GM12878 (cell line): ENCODE data around the gene EIF4E1B. TPM values are rescaled to one million over a fixed set of nuclear protein-coding genes. Genes with fewer than 3 reads are reported as not detected.

ENCODE experiments used
- ATAC-seq: fragments of 200-7000 bp; cut with Tn5 transposase; 3 replicates; pipeline ENCODE4 v1.9.1; 2020; ENCODE audit warnings: mild to moderate bottlenecking, moderate library complexity
- BruUV-seq: library from RNA; stranded (reverse); fragments of 400-500 nt; replicated peaks from 2 replicates; lab custom pipeline; 2021; lab: Mats Ljungman, UMichigan
- CTCF ChIA-PET: fragments of 300-600 bp; sonication (Branson Sonifier 250); formaldehyde crosslinking; extraction: SDS; loops from one replicate; lab custom pipeline; 2021; ENCODE audit warnings: inconsistent platforms; lab: Yijun Ruan, JAX
- POLR2A ChIA-PET: fragments of 350-600 bp; formaldehyde crosslinking; extraction: SDS; loops from one replicate; lab custom pipeline; 2021; ENCODE audit warnings: inconsistent platforms; lab: Charles Lee
- RAD21 ChIA-PET: fragments of 300-600 bp; sonication (Branson Sonifier 250); formaldehyde crosslinking; loops from one replicate; lab custom pipeline; 2023; ENCODE audit warnings: antibody characterized with exemption; ENCODE audit not compliant: unreplicated experiment; lab: Charles Lee
- SMC1A ChIA-PET: fragments of 300-600 bp; sonication (Branson Sonifier 250); formaldehyde crosslinking; loops from one replicate; lab custom pipeline; 2023; ENCODE audit not compliant: unreplicated experiment, uncharacterized antibody; lab: Charles Lee
- DNase-seq: peaks from one replicate; pipeline ENCODE4 v3.0.0-alpha.2; 2011; ENCODE audit warnings: low read depth, low spot score
- FAIRE-seq: peaks from 3 replicates; lab custom pipeline; 2011; peaks lifted over from hg19 to GRCh38; lab: Jason Lieb, UNC
- H2AFZ ChIP-seq: 2 replicates; pipeline ENCODE4 v1.6.0; 2011; ENCODE audit warnings: low read depth, low read length, control low read depth; ENCODE audit not compliant: control insufficient read depth
- H3K27ac ChIP-seq: 2 replicates; pipeline ENCODE4 v1.5.1; 2011; ENCODE audit warnings: control low read depth; ENCODE audit not compliant: control insufficient read depth, insufficient read depth
- H3K27me3 ChIP-seq, 2 experiments: replicated peaks in 1 of 2; 2 replicates each; pipeline versions ENCODE4 v1.6.0 to v1.6.1; 2011; ENCODE audit warnings: low read length in 1 of 2; ENCODE audit not compliant: control insufficient read depth in 2 of 2, insufficient read depth in 2 of 2
- H3K36me3 ChIP-seq, 2 experiments: 2 replicates each; pipeline ENCODE4 v1.5.1; 2011; ENCODE audit warnings: low read length in 1 of 2; ENCODE audit not compliant: control insufficient read depth in 2 of 2, insufficient read depth in 2 of 2
- H3K4me1 ChIP-seq: 2 replicates; pipeline ENCODE4 v1.6.1; 2011; ENCODE audit warnings: mild to moderate bottlenecking, low read length, moderate library complexity, mixed read lengths; ENCODE audit not compliant: control insufficient read depth, insufficient read depth
- H3K4me2 ChIP-seq: 2 replicates; pipeline ENCODE4 v1.6.0; 2011; ENCODE audit warnings: control low read depth; ENCODE audit not compliant: control insufficient read depth, insufficient read depth
- H3K4me3 ChIP-seq: fragments of 200-600 bp; sonication (generic); 2 replicates; pipeline ENCODE4 v1.5.1; 2016
- H3K79me2 ChIP-seq: 2 replicates; pipeline ENCODE4 v1.6.0; 2011; ENCODE audit warnings: low read length; ENCODE audit not compliant: control insufficient read depth, insufficient read depth
- H3K9ac ChIP-seq: 2 replicates; pipeline ENCODE4 v1.8.0; 2011; ENCODE audit warnings: low read length, control low read depth, mixed read lengths; ENCODE audit not compliant: control insufficient read depth, insufficient read depth
- H3K9me3 ChIP-seq: replicated peaks from 3 replicates; pipeline ENCODE4 v1.5.1; 2011; ENCODE audit warnings: mild to moderate bottlenecking, low read length; ENCODE audit not compliant: control insufficient read depth, insufficient read depth
- H4K20me1 ChIP-seq: 2 replicates; pipeline ENCODE4 v1.6.0; 2011; ENCODE audit not compliant: control insufficient read depth, insufficient read depth
- BCLAF1 ChIP-seq: fragments of 450-650 bp; IDR thresholded peaks from 2 replicates; pipeline ENCODE4 v1.6.1; 2017; ENCODE audit warnings: antibody characterized with exemption, mild to moderate bottlenecking, moderate library complexity
- ETV6 ChIP-seq, 2 experiments: fragments of 450-650 bp in 1 of 2; IDR thresholded peaks in 1 of 2; conservative IDR thresholded peaks in 1 of 2; 2 replicates each; pipeline ENCODE4 v1.6.1; 2014; ENCODE audit warnings: antibody characterized with exemption in 1 of 2, borderline replicate concordance in 1 of 2, low read depth in 1 of 2, mild to moderate bottlenecking in 1 of 2, moderate library complexity in 1 of 2
- FOS ChIP-seq: IDR thresholded peaks from 3 replicates; pipeline ENCODE4 v1.6.1; 2011; ENCODE audit warnings: borderline replicate concordance; ENCODE audit not compliant: insufficient read length; ENCODE audit errors: extremely low read depth
- HSF1 ChIP-seq: fragments of 150-350 bp; IDR thresholded peaks from 2 replicates; pipeline ENCODE4 v1.6.1; 2014; ENCODE audit warnings: mild to moderate bottlenecking, low read depth, low read length
- SMAD1 ChIP-seq: fragments of 450-650 bp; IDR thresholded peaks from 2 replicates; pipeline ENCODE4 v1.6.1; 2018; ENCODE audit warnings: mild to moderate bottlenecking, low read depth; ENCODE audit not compliant: partially characterized antibody
- WGBS: methylation state at CpG from one replicate; pipeline ENCODE4 v1.1.6; 2016; ENCODE audit warnings: low lambda C conversion rate; ENCODE audit not compliant: insufficient replicate concordance, insufficient coverage; ENCODE audit errors: missing lambda C conversion rate; 5-methylcytosine and 5-hydroxymethylcytosine counted together
- in situ Hi-C: fragments of 300-500 bp; cut with MboI; formaldehyde crosslinking; loops from 9 replicates; pipeline ENCODE4 v1.14.3; 2018; ENCODE audit warnings: mixed read lengths
- intact Hi-C: fragments of 100-400 bp; cut with micrococcal nuclease; formaldehyde crosslinking; loops from one replicate; pipeline ENCODE4 v1.14.2; 2022; ENCODE audit not compliant: unreplicated experiment
- polyA plus RNA-seq, 11 experiments: library from polyadenylated mRNA; depleted of rRNA in 4 of 11; unstranded in 6 of 11; stranded (reverse) in 5 of 11; fragments of >200 nt; fragmentation: Nextera tagmentation in 4 of 11; fragmentation: Illumina TruSeq in 1 of 11; extraction: Ambion mirVana in 4 of 11; extraction: Trizol in 1 of 11; gene quantifications; 1 replicate in 1 of 11; 2 replicates in 10 of 11; pipeline versions ENCODE4 v1.2.1 to v1.2.3, GENCODE V29; 2011 to 2016; ENCODE audit warnings: inconsistent platforms in 2 of 11, missing spikeins in 2 of 11, low read depth in 1 of 11
- total RNA-seq, 4 experiments: library from RNA; depleted of rRNA in 3 of 4; stranded (reverse); fragments of >200 nt in 3 of 4; fragmentation: Illumina TruSeq in 1 of 4; extraction: Trizol in 1 of 4; gene quantifications; 2 replicates each; pipeline versions ENCODE4 v1.2.1 to v1.2.3, GENCODE V29; 2013 to 2021

Gene EIF4E1B
- total and polyA plus RNA-seq, 10 of the 15 experiments (the other 5 are each of a cell fraction or from before 2014, with no cell fraction given), result not detected

DNA sequence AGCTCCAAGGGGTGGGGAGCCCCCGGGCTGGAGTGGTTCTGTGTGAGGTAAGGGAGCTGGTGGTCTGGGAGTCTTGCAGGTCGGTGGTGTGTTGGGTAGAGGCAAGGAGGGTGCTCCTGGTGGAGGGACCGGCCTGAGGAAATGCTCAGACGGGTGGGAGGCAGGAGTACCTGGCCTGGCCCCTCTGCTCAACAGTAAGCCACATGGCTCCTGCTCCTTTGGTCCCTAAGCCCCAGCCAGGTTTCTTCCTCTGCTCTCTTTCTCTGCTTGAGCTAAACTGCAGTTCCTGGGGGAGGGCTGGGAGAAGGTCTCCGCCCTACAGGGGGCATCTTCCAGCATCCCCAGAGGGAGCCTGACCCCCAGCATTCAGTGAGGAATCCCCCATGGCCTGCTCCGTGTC is 34.0 kb downstream of the EIF4E1B start:
- SMC1A ChIA-PET, result no interaction called here
- Histone ChIP-seq H2AFZ (no peak overlapping the region), H4K20me1 (no peaks in the 10 kb centered on the region), H3K4me3 (no peak overlapping the region), H3K4me2 (no peak overlapping the region), H3K9me3 (no peaks in the 10 kb centered on the region), H3K79me2 (no peaks in the 10 kb centered on the region), H3K36me3 (no peaks in the 10 kb centered on the region), H3K4me1 (peaks cover 5% of the 10 kb centered on the region), H3K27ac (no peak overlapping the region), H3K9ac (no peak overlapping the region), H3K27me3 (no peaks in the 10 kb centered on the region; a peak in 1 of 4 replicates)
- in situ Hi-C loops, result no loop called here
- 21% methylated on average over 5 of the region's 6 CpGs for WGBS
- RAD21 ChIA-PET, result interaction anchor here (0.6 kb wide), 1 partner anchor 342 kb away, joined by 3 read pairs; the partner anchor contains the start of gene UIMC1
- CTCF ChIA-PET, result interaction anchor here (1.2 kb wide), 1 partner anchor 80 kb away, joined by 3 read pairs; no protein-coding TSS in a partner anchor
- no TSS peak for BruUV-seq
- intact Hi-C loops, result loop anchor here (5.0 kb wide), 1 partner anchor 238 kb away; no protein-coding TSS in a partner anchor
- POLR2A ChIA-PET, result no interaction called here
- no peak for FAIRE-seq
- DNase-seq, result no peak
- TF ChIP-seq SMAD1 (no peak), FOS (no peak), BCLAF1 (no peak), ETV6 (conservative IDR thresholded peaks at IDR 0.05 in 1 of 2, IDR thresholded peaks at IDR 0.05 in 1 of 2; ENCODE audit: borderline replicate concordance in 1 of 2, low read depth in 1 of 2) (no peak), HSF1 (no peak)
- no peak for ATAC-seq
